ENCODE measurements around the gene TNFRSF11A. TPM values are rescaled to one million over a fixed set of nuclear protein-coding genes. Genes with fewer than 3 reads are reported as not detected.

TNFRSF11A gene
- total RNA-seq, 1 donor from 2014 or later: 0.16 TPM

DNA sequence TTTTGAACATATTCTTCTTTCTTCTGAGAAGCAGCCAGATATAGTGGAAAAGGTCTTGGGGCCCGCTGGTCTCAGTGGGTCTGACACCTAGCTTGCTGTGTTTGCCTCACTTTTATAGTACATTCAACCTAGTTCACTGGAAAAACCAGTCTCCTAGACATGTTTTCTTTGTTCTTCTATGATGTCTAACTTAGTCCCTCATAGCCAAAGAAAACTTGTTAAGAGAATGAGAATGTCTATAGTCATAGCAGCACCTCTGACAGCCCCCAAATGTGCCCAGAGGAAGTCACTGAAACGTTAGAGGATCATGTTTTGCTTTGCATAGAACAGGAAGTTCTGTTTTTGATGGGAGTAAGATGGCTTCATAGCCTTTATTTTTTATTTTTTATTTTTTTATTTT is 40.3 kb downstream of the TNFRSF11A start:
- Mint-ChIP-seq H3K4me1 (no peaks in the 10 kb centered on the region), H3K9me3 (no peaks in the 10 kb centered on the region), H3K27me3 (ENCODE audit: low read depth) (no peaks in the 10 kb centered on the region), H3K36me3 (ENCODE audit: low read depth) (no peaks in the 10 kb centered on the region), H3K4me3 (no peak overlapping the region), H3K27ac (ENCODE audit: unreplicated experiment) (no peak overlapping the region)
- DNase-seq (ENCODE audit: low read depth, low spot score): no peak
- TF ChIP-seq, protein P1, sequence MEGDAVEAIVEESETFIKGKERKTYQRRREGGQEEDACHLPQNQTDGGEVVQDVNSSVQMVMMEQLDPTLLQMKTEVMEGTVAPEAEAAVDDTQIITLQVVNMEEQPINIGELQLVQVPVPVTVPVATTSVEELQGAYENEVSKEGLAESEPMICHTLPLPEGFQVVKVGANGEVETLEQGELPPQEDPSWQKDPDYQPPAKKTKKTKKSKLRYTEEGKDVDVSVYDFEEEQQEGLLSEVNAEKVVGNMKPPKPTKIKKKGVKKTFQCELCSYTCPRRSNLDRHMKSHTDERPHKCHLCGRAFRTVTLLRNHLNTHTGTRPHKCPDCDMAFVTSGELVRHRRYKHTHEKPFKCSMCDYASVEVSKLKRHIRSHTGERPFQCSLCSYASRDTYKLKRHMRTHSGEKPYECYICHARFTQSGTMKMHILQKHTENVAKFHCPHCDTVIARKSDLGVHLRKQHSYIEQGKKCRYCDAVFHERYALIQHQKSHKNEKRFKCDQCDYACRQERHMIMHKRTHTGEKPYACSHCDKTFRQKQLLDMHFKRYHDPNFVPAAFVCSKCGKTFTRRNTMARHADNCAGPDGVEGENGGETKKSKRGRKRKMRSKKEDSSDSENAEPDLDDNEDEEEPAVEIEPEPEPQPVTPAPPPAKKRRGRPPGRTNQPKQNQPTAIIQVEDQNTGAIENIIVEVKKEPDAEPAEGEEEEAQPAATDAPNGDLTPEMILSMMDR (conservative IDR thresholded peaks at IDR 0.05): no peak

DNA sequence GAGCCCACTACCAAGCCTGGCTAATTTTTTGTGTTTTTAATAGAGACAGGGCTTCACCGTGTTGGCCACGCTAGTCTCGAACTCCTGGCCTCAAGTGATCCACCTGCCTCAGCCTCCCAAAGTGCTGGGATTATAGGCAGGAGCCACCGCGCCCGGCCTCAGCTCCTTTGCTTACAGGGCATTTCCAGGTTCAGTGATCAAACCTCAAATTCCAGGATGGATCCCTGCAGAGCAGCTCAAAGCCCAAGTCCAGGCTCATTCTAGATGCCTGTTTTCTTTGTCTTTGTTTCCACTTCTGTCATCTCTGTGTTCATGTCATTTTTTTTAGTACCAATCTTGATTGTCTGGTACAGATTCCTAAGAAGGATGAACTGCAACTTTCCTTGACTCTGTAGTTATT is 41.9 kb downstream of the TNFRSF11A start:
- DNase-seq (ENCODE audit: low read depth, low spot score): no peak
- H3K27ac Mint-ChIP-seq (ENCODE audit: unreplicated experiment): no peak overlapping the region
- TF ChIP-seq, protein P1 (conservative IDR thresholded peaks at IDR 0.05): no peak
- H3K4me3 Mint-ChIP-seq: no peak overlapping the region
- H3K36me3 Mint-ChIP-seq (ENCODE audit: low read depth): no peaks in the 10 kb centered on the region
- no peaks in the 10 kb centered on the region for H3K4me1 Mint-ChIP-seq
- no peaks in the 10 kb centered on the region for H3K27me3 Mint-ChIP-seq (ENCODE audit: low read depth)
- no peaks in the 10 kb centered on the region for H3K9me3 Mint-ChIP-seq

DNA sequence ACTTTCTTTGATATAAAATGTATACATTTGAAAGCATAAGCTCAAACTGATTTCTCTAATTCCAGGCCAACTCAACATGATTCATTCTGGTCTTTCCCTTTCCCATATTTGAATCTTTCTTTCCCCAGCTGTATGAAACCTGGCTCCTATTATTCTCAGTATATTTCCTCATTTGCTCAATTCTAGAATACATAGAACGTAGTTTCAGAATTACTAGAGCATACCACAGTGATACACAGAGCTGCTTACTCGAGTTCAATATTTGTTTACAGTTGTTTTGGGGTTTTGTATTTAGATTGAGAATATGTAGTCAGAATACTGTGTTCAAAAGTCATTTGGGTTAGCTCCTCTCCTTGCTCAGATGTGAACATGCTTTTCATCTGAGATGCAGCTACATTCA is 43.0 kb downstream of the TNFRSF11A start:
- no peak overlapping the region for H3K27ac Mint-ChIP-seq (ENCODE audit: unreplicated experiment)
- no peaks in the 10 kb centered on the region for H3K9me3 Mint-ChIP-seq
- no peaks in the 10 kb centered on the region for H3K4me1 Mint-ChIP-seq
- no peak for DNase-seq (ENCODE audit: low read depth, low spot score)
- no peaks in the 10 kb centered on the region for H3K27me3 Mint-ChIP-seq (ENCODE audit: low read depth)
- TF ChIP-seq, protein P1 (conservative IDR thresholded peaks at IDR 0.05): no peak
- H3K36me3 Mint-ChIP-seq (ENCODE audit: low read depth): no peaks in the 10 kb centered on the region
- no peak overlapping the region for H3K4me3 Mint-ChIP-seq

DNA sequence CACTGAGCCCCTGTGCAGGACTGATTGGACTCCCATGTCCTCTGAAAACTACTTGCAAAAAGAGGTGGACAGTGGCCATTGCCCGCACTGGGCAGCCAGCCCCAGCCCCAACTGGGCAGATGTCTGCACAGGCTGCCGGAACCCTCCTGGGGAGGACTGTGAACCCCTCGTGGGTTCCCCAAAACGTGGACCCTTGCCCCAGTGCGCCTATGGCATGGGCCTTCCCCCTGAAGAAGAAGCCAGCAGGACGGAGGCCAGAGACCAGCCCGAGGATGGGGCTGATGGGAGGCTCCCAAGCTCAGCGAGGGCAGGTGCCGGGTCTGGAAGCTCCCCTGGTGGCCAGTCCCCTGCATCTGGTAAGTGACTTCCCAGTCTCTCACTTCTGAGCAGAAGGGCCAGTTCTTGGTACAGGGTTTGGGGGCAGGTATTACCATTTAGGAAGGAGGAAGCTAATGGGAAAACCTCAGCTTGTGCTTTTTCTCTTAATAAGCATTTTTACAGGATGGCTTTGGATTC is 44.1 kb downstream of the TNFRSF11A start:
- TF ChIP-seq, protein P1 (conservative IDR thresholded peaks at IDR 0.05): no peak
- Mint-ChIP-seq H3K36me3 (ENCODE audit: low read depth) (no peaks in the 10 kb centered on the region), H3K4me1 (no peaks in the 10 kb centered on the region), H3K27me3 (ENCODE audit: low read depth) (no peaks in the 10 kb centered on the region), H3K27ac (ENCODE audit: unreplicated experiment) (no peak overlapping the region), H3K9me3 (no peaks in the 10 kb centered on the region), H3K4me3 (no peak overlapping the region)
- no peak for DNase-seq (ENCODE audit: low read depth, low spot score)

DNA sequence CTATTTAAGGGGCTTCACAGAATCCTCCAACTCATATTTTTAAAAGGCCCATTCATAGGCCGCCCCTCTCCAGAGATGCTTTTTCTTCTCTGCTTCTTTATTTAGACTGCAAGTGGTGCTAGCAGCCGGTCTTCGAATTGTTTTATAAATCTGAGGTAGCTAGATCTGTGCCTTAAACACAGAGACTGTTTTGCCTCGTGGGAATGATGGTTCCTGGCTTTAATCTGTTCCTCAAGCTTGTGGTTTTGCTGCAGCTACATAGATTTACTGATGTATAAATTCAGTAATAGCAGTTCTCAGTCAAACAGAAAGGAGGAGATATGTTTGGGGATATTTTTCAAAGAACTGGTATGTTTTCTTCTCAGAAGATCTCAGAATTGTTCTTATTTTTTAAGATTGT is 45.3 kb downstream of the TNFRSF11A start:
- Mint-ChIP-seq H3K9me3 (no peaks in the 10 kb centered on the region), H3K27me3 (ENCODE audit: low read depth) (no peaks in the 10 kb centered on the region), H3K36me3 (ENCODE audit: low read depth) (no peaks in the 10 kb centered on the region), H3K4me3 (no peak overlapping the region), H3K27ac (ENCODE audit: unreplicated experiment) (no peak overlapping the region), H3K4me1 (no peaks in the 10 kb centered on the region)
- no peak for DNase-seq (ENCODE audit: low read depth, low spot score)
- TF ChIP-seq, protein P1 (conservative IDR thresholded peaks at IDR 0.05): no peak

DNA sequence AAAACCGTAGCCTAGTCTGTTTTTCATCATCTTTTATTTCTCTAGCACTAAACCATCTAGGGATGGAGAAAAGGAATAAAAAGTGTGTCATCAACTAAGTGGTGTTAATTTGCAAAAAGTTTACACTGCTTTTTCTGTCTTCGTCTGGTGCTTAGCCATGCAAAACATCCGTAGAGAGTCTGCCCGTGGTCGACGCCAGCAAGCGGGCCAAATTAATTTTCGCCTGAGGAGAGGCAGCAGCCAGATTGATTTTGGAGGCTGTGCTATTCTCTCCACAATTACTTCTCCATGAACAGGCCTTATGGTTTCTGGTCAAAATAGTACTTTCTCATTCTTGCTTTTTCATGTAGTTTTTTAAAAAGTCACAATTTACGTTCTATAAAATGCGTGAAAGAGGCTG is 46.3 kb downstream of the TNFRSF11A start:
- Mint-ChIP-seq H3K36me3 (ENCODE audit: low read depth) (no peaks in the 10 kb centered on the region), H3K4me3 (no peak overlapping the region), H3K27me3 (ENCODE audit: low read depth) (no peaks in the 10 kb centered on the region), H3K9me3 (no peaks in the 10 kb centered on the region), H3K27ac (ENCODE audit: unreplicated experiment) (no peak overlapping the region), H3K4me1 (no peaks in the 10 kb centered on the region)
- TF ChIP-seq, protein P1 (conservative IDR thresholded peaks at IDR 0.05): no peak
- no peak for DNase-seq (ENCODE audit: low read depth, low spot score)

Measured in neural crest cell (in vitro differentiated cells).